Osteoblast (primary cell): ENCODE measurements around the gene KIAA1614. TPM values are rescaled to one million over a fixed set of nuclear protein-coding genes. Genes with fewer than 3 reads are reported as not detected.

ENCODE experiments used
- DNase-seq: peaks from one replicate; pipeline ENCODE4 v3.0.0; 2011; ENCODE audit warnings: low spot score, mixed read lengths; ENCODE audit not compliant: insufficient read length; ENCODE audit errors: missing footprints
- H2AFZ ChIP-seq: 2 replicates; pipeline ENCODE4 v1.6.0; 2011; ENCODE audit warnings: mild to moderate bottlenecking, low read length
- H3K27ac ChIP-seq: 2 replicates; pipeline ENCODE4 v1.5.1; 2011; ENCODE audit warnings: mild to moderate bottlenecking, low read depth, low read length, moderate library complexity
- H3K27me3 ChIP-seq: 2 replicates; pipeline ENCODE4 v1.6.0; 2012; ENCODE audit warnings: mild to moderate bottlenecking, control low read depth, inconsistent platforms, low read length, moderate library complexity; ENCODE audit not compliant: insufficient read depth
- H3K36me3 ChIP-seq: 2 replicates; pipeline ENCODE4 v1.5.1; 2011; ENCODE audit warnings: mild to moderate bottlenecking, low read length, control low read depth, moderate library complexity; ENCODE audit not compliant: insufficient read depth
- H3K4me1 ChIP-seq: 2 replicates; pipeline ENCODE4 v1.5.1; 2011; ENCODE audit warnings: mild to moderate bottlenecking, low read length, control low read depth, moderate library complexity; ENCODE audit not compliant: insufficient read depth
- H3K4me2 ChIP-seq: 2 replicates; pipeline ENCODE4 v1.6.0; 2011; ENCODE audit warnings: mild to moderate bottlenecking, low read length; ENCODE audit not compliant: insufficient read depth
- H3K4me3 ChIP-seq: fragments of 200-600 bp; sonication (generic); 3 replicates; pipeline ENCODE4 v1.5.1; 2012; ENCODE audit warnings: mild to moderate bottlenecking, low read length, inconsistent platforms; ENCODE audit not compliant: insufficient read depth
- H3K79me2 ChIP-seq: 2 replicates; pipeline ENCODE4 v1.6.0; 2012; ENCODE audit warnings: mild to moderate bottlenecking, low read length, control low read depth, inconsistent platforms; ENCODE audit not compliant: insufficient read depth
- H3K9me3 ChIP-seq: 2 replicates; pipeline ENCODE4 v1.5.1; 2011; ENCODE audit warnings: low read depth, low read length, control low read depth
- H4K20me1 ChIP-seq: 2 replicates; pipeline ENCODE4 v1.6.0; 2012; ENCODE audit warnings: mild to moderate bottlenecking, low read length, control low read depth; ENCODE audit not compliant: insufficient read depth
- total RNA-seq: library from RNA; depleted of rRNA; stranded (reverse); fragments of >200 nt; gene quantifications from 2 replicates; pipeline ENCODE4 v1.2.3, GENCODE V29; 2012
- TF ChIP-seq, protein P1 (sequence below): IDR thresholded peaks from 2 replicates; pipeline ENCODE4 v1.5.1; 2011; ENCODE audit warnings: mild to moderate bottlenecking, low read depth, low read length, moderate library complexity; ENCODE audit errors: extremely low read depth

KIAA1614 gene
- total RNA-seq, 1 donor: 12.7 TPM

DNA sequence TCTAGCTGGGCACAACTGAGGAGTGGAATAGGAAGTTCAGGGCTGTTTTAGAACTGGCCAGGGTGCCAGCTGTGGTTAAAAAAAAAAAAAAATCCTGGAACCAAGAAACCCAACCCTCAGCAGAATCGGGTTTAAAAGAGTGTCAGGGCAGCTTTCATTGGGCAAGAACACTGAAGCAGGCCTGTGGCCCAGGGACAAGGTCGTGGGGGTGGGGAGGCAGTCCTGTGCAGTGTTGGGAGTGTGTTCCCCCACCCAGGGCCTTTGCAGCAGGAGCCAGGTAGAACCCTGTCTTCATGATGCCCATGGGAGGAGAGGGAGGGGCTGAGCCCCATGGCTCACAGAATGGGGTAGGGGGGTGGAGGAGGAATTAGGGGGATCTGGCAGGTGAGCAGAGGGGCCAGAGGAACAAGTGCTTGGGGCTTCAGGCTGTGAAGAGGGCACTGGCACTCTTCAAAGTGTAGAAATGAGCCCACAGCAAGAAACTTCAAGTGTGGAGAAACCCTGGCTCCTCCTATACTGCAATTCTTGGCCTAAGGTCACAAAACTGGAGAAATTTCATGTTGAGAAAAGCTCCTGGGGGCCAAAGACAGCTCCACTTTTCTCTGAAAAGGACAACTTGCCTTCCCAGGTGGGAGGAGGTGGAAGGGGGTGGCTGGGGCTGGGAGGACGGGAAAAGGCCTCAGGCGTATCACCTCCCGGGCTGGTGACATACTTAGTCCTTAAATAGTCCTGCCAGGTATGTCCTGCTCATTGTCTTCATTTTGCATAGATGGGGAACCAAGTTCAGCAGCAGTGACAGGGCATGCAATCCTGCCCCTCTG, 39.3 kb downstream of the KIAA1614 start:
- Histone ChIP-seq H4K20me1 (no peaks in the 10 kb centered on the region), H3K4me1 (peaks cover 5% of the 10 kb centered on the region), H2AFZ (no peak overlapping the region), H3K4me2 (no peak overlapping the region), H3K27ac (no peak overlapping the region), H3K27me3 (no peaks in the 10 kb centered on the region), H3K9me3 (no peaks in the 10 kb centered on the region), H3K36me3 (peaks cover 12% of the 10 kb centered on the region), H3K4me3 (no peak overlapping the region), H3K79me2 (no peaks in the 10 kb centered on the region)
- TF ChIP-seq, protein P1, sequence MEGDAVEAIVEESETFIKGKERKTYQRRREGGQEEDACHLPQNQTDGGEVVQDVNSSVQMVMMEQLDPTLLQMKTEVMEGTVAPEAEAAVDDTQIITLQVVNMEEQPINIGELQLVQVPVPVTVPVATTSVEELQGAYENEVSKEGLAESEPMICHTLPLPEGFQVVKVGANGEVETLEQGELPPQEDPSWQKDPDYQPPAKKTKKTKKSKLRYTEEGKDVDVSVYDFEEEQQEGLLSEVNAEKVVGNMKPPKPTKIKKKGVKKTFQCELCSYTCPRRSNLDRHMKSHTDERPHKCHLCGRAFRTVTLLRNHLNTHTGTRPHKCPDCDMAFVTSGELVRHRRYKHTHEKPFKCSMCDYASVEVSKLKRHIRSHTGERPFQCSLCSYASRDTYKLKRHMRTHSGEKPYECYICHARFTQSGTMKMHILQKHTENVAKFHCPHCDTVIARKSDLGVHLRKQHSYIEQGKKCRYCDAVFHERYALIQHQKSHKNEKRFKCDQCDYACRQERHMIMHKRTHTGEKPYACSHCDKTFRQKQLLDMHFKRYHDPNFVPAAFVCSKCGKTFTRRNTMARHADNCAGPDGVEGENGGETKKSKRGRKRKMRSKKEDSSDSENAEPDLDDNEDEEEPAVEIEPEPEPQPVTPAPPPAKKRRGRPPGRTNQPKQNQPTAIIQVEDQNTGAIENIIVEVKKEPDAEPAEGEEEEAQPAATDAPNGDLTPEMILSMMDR: no peak
- peak; percentile 84 for DNase-seq

GRCh38 chr1:180952657-180953013, 39.9 kb downstream of the KIAA1614 start:
- no peak overlapping the region for H2AFZ ChIP-seq
- H3K4me1 ChIP-seq: peaks cover 5% of the 10 kb centered on the region
- DNase-seq: peak; percentile 66
- peaks cover 6% of the 10 kb centered on the region for H3K36me3 ChIP-seq
- no peaks in the 10 kb centered on the region for H3K79me2 ChIP-seq
- no peaks in the 10 kb centered on the region for H3K9me3 ChIP-seq
- no peak overlapping the region for H3K27ac ChIP-seq
- H4K20me1 ChIP-seq: no peaks in the 10 kb centered on the region
- no peaks in the 10 kb centered on the region for H3K27me3 ChIP-seq
- TF ChIP-seq, protein P1: no peak
- H3K4me2 ChIP-seq: no peak overlapping the region
- H3K4me3 ChIP-seq: no peak overlapping the region

- Histone ChIP-seq H2AFZ (peak overlapping the region; percentile 22), H3K4me3 (peak overlapping the region; percentile 76), H3K79me2 (no peaks in the 10 kb centered on the region), H3K27me3 (no peaks in the 10 kb centered on the region), H3K36me3 (peaks cover under 1% of the 10 kb centered on the region), H3K9me3 (no peaks in the 10 kb centered on the region), H4K20me1 (no peaks in the 10 kb centered on the region), H3K4me1 (peaks cover 5% of the 10 kb centered on the region), H3K27ac (no peak overlapping the region), H3K4me2 (peak overlapping the region; percentile 86)
- TF ChIP-seq, protein P1: no peak
- DNase-seq: peak; percentile 84
These were observed 40.8 kb downstream of the KIAA1614 start for GRCh38 chr1:180953291-180954004.
